Subcutaneous abdominal adipose tissue (tissue), 5 donors: ENCODE measurements around the gene AP3B1.

Experiments
- H3K27ac ChIP-seq: one replicate; pipeline ENCODE4 v1.7.0; 2013; ENCODE audit warnings: low read depth, mild to moderate bottlenecking, inconsistent platforms, low read length, moderate library complexity
- H3K27me3 ChIP-seq, 5 donors: one replicate each; pipeline ENCODE4 v1.7.0; 2013; ENCODE audit warnings: low read length in 5 of 5, inconsistent platforms in 1 of 5; ENCODE audit not compliant: control insufficient read depth in 5 of 5, insufficient read depth in 4 of 5
- H3K36me3 ChIP-seq, 5 donors: one replicate each; pipeline ENCODE4 v1.7.0; 2013; ENCODE audit warnings: low read length in 5 of 5; ENCODE audit not compliant: control insufficient read depth in 5 of 5, insufficient read depth in 5 of 5
- H3K4me1 ChIP-seq, 5 donors: one replicate each; pipeline ENCODE4 v1.7.0; 2013; ENCODE audit warnings: low read length in 5 of 5, mild to moderate bottlenecking in 3 of 5, moderate library complexity in 1 of 5; ENCODE audit not compliant: control insufficient read depth in 5 of 5, insufficient read depth in 5 of 5
- H3K4me3 ChIP-seq, 5 donors: one replicate each; pipeline ENCODE4 v1.7.0; 2013; ENCODE audit warnings: low read length in 5 of 5, low read depth in 1 of 5
- H3K9ac ChIP-seq, 5 donors: one replicate each; pipeline ENCODE4 v1.7.0; 2013; ENCODE audit warnings: low read length in 5 of 5, mild to moderate bottlenecking in 4 of 5, moderate library complexity in 3 of 5
- H3K9me3 ChIP-seq, 5 donors: one replicate each; pipeline ENCODE4 v1.7.0; 2013; ENCODE audit warnings: low read length in 5 of 5; ENCODE audit not compliant: control insufficient read depth in 5 of 5
- donor health status: healthy.
- donor health status: healthy.
- donor health status: healthy.
- donor health status: healthy.
- donor health status: healthy.

AP3B1 gene

GRCh38 chr5:78005021-78005785, 289.3 kb downstream of the AP3B1 start:
- Histone ChIP-seq H3K27ac (no peak overlapping the region), H3K4me3 (no peak overlapping the region), H3K36me3 (peaks cover 0 to 10% (median 5%) of the 10 kb centered on the region in 5 donors), H3K9me3 (no peaks in the 10 kb centered on the region), H3K9ac (no peak overlapping the region), H3K27me3 (no peaks in the 10 kb centered on the region), H3K4me1 (peaks cover 0 to 5% (median 0%) of the 10 kb centered on the region in 5 donors)

GRCh38 chr5:78004559-78004958, 289.9 kb downstream of the AP3B1 start:
- H3K9ac ChIP-seq, result no peak overlapping the region
- H3K4me1 ChIP-seq, result no peaks in the 10 kb centered on the region
- H3K9me3 ChIP-seq, result no peaks in the 10 kb centered on the region
- no peaks in the 10 kb centered on the region for H3K27me3 ChIP-seq
- H3K27ac ChIP-seq, result no peak overlapping the region
- H3K36me3 ChIP-seq, result peaks cover 0 to 11% (median 5%) of the 10 kb centered on the region in 5 donors
- H3K4me3 ChIP-seq, result no peak overlapping the region

- no peaks in the 10 kb centered on the region for H3K27me3 ChIP-seq
- no peak overlapping the region for H3K27ac ChIP-seq
- peaks cover 0 to 13% (median 7%) of the 10 kb centered on the region in 5 donors for H3K36me3 ChIP-seq
- no peaks in the 10 kb centered on the region for H3K4me1 ChIP-seq
- no peaks in the 10 kb centered on the region for H3K9me3 ChIP-seq
- H3K9ac ChIP-seq, result no peak overlapping the region
- H3K4me3 ChIP-seq, result no peak overlapping the region
These were observed 290.6 kb downstream of the AP3B1 start for GRCh38 chr5:78003919-78004318.

DNA sequence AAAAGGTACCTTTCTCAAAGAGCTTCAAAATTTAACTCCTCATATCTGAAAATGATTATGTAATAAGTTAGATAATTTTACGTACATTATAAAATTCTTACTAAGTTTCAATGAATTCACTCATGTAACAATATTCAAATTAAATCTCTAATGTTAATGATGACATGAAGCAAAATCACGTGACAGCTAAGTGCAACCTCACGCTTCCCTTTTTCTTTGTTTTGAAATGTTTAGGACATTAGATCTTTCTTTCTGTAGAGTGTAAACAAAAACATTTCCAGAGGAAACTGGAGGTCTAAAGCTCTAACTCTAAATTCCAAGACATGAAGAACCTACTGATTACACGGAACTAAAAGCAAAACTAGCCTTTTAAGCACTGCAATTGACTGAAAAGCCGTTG, 291.0 kb downstream of the AP3B1 start:
- Histone ChIP-seq H3K27me3 (no peaks in the 10 kb centered on the region), H3K27ac (no peak overlapping the region), H3K9ac (no peak overlapping the region), H3K9me3 (no peaks in the 10 kb centered on the region), H3K36me3 (peaks cover 0 to 13% (median 8%) of the 10 kb centered on the region in 5 donors), H3K4me3 (no peak overlapping the region), H3K4me1 (no peaks in the 10 kb centered on the region)

DNA sequence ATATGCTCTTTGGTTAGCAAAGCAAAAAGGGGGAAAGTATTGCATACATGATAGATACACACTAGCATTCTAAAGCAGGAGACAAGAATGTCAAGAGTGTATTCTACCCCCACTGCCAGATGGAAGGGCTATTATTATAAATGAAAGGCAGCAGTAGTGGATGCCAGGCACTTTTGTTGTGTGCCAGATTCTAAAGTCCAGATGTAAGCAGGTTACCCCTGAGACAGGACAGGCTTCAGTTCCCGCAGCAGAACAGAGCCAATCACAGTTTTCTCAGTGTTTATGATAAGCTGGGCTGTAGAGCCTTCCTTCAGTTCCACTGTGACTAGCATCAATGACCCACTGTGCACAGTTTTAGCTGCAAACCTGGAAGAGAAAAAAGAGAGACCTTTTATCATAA, 291.8 kb downstream of the AP3B1 start:
- H3K4me1 ChIP-seq, result no peaks in the 10 kb centered on the region

GRCh38 chr5:78001197-78001596, 293.3 kb downstream of the AP3B1 start:
- no peaks in the 10 kb centered on the region for H3K27me3 ChIP-seq
- H3K4me1 ChIP-seq, result no peaks in the 10 kb centered on the region
- H3K9me3 ChIP-seq, result no peaks in the 10 kb centered on the region
- no peak overlapping the region for H3K27ac ChIP-seq
- no peak overlapping the region for H3K4me3 ChIP-seq
- H3K9ac ChIP-seq, result no peak overlapping the region
- peaks cover 0 to 17% (median 8%) of the 10 kb centered on the region in 5 donors for H3K36me3 ChIP-seq

More for the DNA sequence above, 291.8 kb downstream of the AP3B1 start:
- no peak overlapping the region for H3K27ac ChIP-seq
- H3K4me3 ChIP-seq, result no peak overlapping the region
- peaks cover 0 to 13% (median 8%) of the 10 kb centered on the region in 5 donors for H3K36me3 ChIP-seq
- H3K27me3 ChIP-seq, result no peaks in the 10 kb centered on the region
- no peak overlapping the region for H3K9ac ChIP-seq
- H3K9me3 ChIP-seq, result no peaks in the 10 kb centered on the region

GRCh38 chr5:78000191-78000590, 294.3 kb downstream of the AP3B1 start:
- Histone ChIP-seq H3K9me3 (no peaks in the 10 kb centered on the region), H3K4me1 (peaks cover 0 to 4% (median 0%) of the 10 kb centered on the region in 5 donors), H3K9ac (no peak overlapping the region), H3K36me3 (peaks cover 0 to 17% (median 6%) of the 10 kb centered on the region in 5 donors), H3K4me3 (no peak overlapping the region), H3K27me3 (no peaks in the 10 kb centered on the region), H3K27ac (no peak overlapping the region)

- Histone ChIP-seq H3K4me3 (no peak overlapping the region), H3K27ac (no peak overlapping the region), H3K36me3 (peaks cover 0 to 17% (median 6%) of the 10 kb centered on the region in 5 donors), H3K9ac (no peak overlapping the region), H3K4me1 (peaks cover 0 to 11% (median 0%) of the 10 kb centered on the region in 5 donors), H3K9me3 (no peaks in the 10 kb centered on the region), H3K27me3 (no peaks in the 10 kb centered on the region)
These were observed 295.1 kb downstream of the AP3B1 start for GRCh38 chr5:77999399-77999798.

DNA sequence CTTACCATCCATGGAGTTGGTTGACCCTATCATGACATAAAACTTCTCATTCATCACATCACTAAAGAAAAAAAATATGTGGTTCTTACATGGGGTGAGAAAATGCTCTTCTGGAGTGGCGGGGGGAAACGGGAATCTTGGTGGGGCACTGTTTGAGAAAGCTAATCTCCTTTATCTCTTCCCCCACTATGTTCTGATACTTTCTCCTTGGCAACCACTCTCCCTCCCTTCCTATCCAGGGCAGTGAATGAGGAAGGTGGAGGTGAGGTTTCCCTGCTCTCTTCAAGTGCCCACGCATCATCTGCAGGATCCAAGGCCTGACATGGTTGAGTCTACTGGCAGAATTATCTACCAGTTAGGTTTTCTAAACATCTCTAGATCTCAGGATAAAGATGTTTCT, 297.6 kb downstream of the AP3B1 start:
- Histone ChIP-seq H3K27me3 (no peaks in the 10 kb centered on the region), H3K27ac (no peak overlapping the region), H3K9me3 (no peaks in the 10 kb centered on the region), H3K9ac (no peak overlapping the region), H3K4me1 (peaks cover 0 to 11% (median 2%) of the 10 kb centered on the region in 5 donors), H3K4me3 (no peak overlapping the region), H3K36me3 (peaks cover 0 to 29% (median 4%) of the 10 kb centered on the region in 5 donors)

- Histone ChIP-seq H3K4me1 (peaks cover 0 to 11% (median 2%) of the 10 kb centered on the region in 5 donors), H3K36me3 (peaks cover 0 to 26% (median 4%) of the 10 kb centered on the region in 5 donors), H3K27ac (no peak overlapping the region), H3K9ac (no peak overlapping the region), H3K4me3 (no peak overlapping the region), H3K9me3 (no peaks in the 10 kb centered on the region), H3K27me3 (no peaks in the 10 kb centered on the region)
These were observed 298.6 kb downstream of the AP3B1 start for GRCh38 chr5:77995793-77996409.
